KMS-11 (cell line): ENCODE results near the gene MAP1LC3B.
A peak's percentile ranks its signal among the peaks of the same experiment; 100 is the strongest.

Experiments used
- H2AFZ ChIP-seq: fragments of 200-600 bp; sonication (generic); 2 replicates; pipeline ENCODE4 v1.6.1; 2016; ENCODE audit warnings: antibody characterized with exemption, mixed run types, low read depth
- H3K27ac ChIP-seq: fragments of 200-600 bp; sonication (generic); 2 replicates; pipeline ENCODE4 v1.6.1; 2016; ENCODE audit warnings: mild to moderate bottlenecking, mixed run types
- H3K27me3 ChIP-seq: fragments of 200-600 bp; sonication (generic); 2 replicates; pipeline ENCODE4 v1.6.1; 2017; ENCODE audit warnings: mild to moderate bottlenecking, low read depth, mixed run types, moderate library complexity; ENCODE audit not compliant: insufficient read depth
- H3K36me3 ChIP-seq: fragments of 200-600 bp; sonication (generic); 2 replicates; pipeline ENCODE4 v1.6.1; 2017; ENCODE audit warnings: mild to moderate bottlenecking, mixed run types; ENCODE audit not compliant: insufficient read depth
- H3K4me1 ChIP-seq: fragments of 200-600 bp; sonication (generic); 2 replicates; pipeline ENCODE4 v1.6.1; 2016; ENCODE audit warnings: mild to moderate bottlenecking, low read depth, mixed run types; ENCODE audit not compliant: poor library complexity, severe bottlenecking
- H3K4me2 ChIP-seq: fragments of 200-600 bp; sonication (generic); 2 replicates; pipeline ENCODE4 v1.7.0; 2016; ENCODE audit warnings: mild to moderate bottlenecking, mixed run types
- H3K4me3 ChIP-seq: fragments of 200-600 bp; sonication (generic); IDR thresholded peaks from 2 replicates; pipeline ENCODE4 v1.6.1; 2017; ENCODE audit warnings: low read depth, low read length, mixed read lengths; ENCODE audit not compliant: insufficient read depth
- H3K79me2 ChIP-seq: fragments of 200-600 bp; sonication (generic); 2 replicates; pipeline ENCODE4 v1.6.1; 2016; ENCODE audit warnings: low read depth, mixed run types; ENCODE audit not compliant: insufficient read depth
- H3K9ac ChIP-seq: fragments of 200-600 bp; sonication (generic); 2 replicates; pipeline ENCODE4 v1.6.1; 2016; ENCODE audit warnings: mild to moderate bottlenecking, mixed run types
- H4K20me1 ChIP-seq: fragments of 200-600 bp; sonication (generic); 2 replicates; pipeline ENCODE4 v1.6.1; 2016; ENCODE audit warnings: mild to moderate bottlenecking, mixed run types; ENCODE audit not compliant: insufficient read depth
- TF ChIP-seq, protein P1 (sequence below): fragments of 200-600 bp; sonication (generic); conservative IDR thresholded peaks from 2 replicates; pipeline ENCODE4 v1.6.1; 2017; ENCODE audit warnings: low read depth, mild to moderate bottlenecking, antibody characterized with exemption, low read length, moderate library complexity, mixed read lengths

MAP1LC3B gene

GRCh38 chr16:87417528-87417910 is 25.4 kb downstream of the MAP1LC3B start:
- Histone ChIP-seq H3K79me2 (no peaks in the 10 kb centered on the region), H3K27ac (no peak overlapping the region), H3K4me2 (no peak overlapping the region), H3K4me1 (no peaks in the 10 kb centered on the region), H4K20me1 (no peaks in the 10 kb centered on the region), H3K36me3 (no peaks in the 10 kb centered on the region; the same call in 1 of the 2 replicates), H2AFZ (no peak overlapping the region), H3K27me3 (no peaks in the 10 kb centered on the region), H3K4me3 (no peak overlapping the region), H3K9ac (no peak overlapping the region)
- TF ChIP-seq, protein P1, sequence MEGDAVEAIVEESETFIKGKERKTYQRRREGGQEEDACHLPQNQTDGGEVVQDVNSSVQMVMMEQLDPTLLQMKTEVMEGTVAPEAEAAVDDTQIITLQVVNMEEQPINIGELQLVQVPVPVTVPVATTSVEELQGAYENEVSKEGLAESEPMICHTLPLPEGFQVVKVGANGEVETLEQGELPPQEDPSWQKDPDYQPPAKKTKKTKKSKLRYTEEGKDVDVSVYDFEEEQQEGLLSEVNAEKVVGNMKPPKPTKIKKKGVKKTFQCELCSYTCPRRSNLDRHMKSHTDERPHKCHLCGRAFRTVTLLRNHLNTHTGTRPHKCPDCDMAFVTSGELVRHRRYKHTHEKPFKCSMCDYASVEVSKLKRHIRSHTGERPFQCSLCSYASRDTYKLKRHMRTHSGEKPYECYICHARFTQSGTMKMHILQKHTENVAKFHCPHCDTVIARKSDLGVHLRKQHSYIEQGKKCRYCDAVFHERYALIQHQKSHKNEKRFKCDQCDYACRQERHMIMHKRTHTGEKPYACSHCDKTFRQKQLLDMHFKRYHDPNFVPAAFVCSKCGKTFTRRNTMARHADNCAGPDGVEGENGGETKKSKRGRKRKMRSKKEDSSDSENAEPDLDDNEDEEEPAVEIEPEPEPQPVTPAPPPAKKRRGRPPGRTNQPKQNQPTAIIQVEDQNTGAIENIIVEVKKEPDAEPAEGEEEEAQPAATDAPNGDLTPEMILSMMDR = no peak

DNA sequence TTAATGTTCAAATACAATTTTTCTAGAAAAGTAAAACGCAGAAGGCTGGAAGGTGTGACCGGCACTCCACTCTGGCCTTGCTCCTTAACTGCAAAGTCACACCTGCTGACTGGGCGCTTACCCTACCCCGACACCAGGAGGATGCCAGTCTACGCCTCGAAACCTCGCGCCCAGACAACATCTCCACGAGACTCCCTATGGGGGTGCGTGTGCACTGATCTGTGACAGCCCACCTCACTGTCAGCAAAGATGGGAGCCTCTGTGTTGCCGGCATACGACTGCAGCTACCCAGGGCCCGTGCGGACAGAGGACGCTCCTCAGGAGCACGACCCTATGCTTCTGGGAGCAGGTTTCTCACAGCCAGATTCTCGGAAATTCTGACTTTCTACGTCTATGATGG is 26.1 kb downstream of the MAP1LC3B start:
- Histone ChIP-seq H3K79me2 (no peaks in the 10 kb centered on the region), H3K4me1 (no peaks in the 10 kb centered on the region), H3K27ac (no peak overlapping the region), H3K36me3 (no peaks in the 10 kb centered on the region; the same call in 1 of the 2 replicates), H3K27me3 (no peaks in the 10 kb centered on the region), H3K4me3 (no peak overlapping the region), H4K20me1 (no peaks in the 10 kb centered on the region), H2AFZ (no peak overlapping the region), H3K4me2 (no peak overlapping the region), H3K9ac (no peak overlapping the region)
- TF ChIP-seq, protein P1 = no peak

- Histone ChIP-seq H4K20me1 (no peaks in the 10 kb centered on the region), H2AFZ (no peak overlapping the region), H3K4me3 (no peak overlapping the region), H3K27me3 (no peaks in the 10 kb centered on the region), H3K27ac (no peak overlapping the region), H3K4me2 (no peak overlapping the region), H3K36me3 (no peaks in the 10 kb centered on the region; the same call in 1 of the 2 replicates), H3K79me2 (no peaks in the 10 kb centered on the region), H3K4me1 (no peaks in the 10 kb centered on the region), H3K9ac (no peak overlapping the region)
- TF ChIP-seq, protein P1 = no peak
Observed at GRCh38 chr16:87418644-87419043, 26.5 kb downstream of the MAP1LC3B start.

DNA sequence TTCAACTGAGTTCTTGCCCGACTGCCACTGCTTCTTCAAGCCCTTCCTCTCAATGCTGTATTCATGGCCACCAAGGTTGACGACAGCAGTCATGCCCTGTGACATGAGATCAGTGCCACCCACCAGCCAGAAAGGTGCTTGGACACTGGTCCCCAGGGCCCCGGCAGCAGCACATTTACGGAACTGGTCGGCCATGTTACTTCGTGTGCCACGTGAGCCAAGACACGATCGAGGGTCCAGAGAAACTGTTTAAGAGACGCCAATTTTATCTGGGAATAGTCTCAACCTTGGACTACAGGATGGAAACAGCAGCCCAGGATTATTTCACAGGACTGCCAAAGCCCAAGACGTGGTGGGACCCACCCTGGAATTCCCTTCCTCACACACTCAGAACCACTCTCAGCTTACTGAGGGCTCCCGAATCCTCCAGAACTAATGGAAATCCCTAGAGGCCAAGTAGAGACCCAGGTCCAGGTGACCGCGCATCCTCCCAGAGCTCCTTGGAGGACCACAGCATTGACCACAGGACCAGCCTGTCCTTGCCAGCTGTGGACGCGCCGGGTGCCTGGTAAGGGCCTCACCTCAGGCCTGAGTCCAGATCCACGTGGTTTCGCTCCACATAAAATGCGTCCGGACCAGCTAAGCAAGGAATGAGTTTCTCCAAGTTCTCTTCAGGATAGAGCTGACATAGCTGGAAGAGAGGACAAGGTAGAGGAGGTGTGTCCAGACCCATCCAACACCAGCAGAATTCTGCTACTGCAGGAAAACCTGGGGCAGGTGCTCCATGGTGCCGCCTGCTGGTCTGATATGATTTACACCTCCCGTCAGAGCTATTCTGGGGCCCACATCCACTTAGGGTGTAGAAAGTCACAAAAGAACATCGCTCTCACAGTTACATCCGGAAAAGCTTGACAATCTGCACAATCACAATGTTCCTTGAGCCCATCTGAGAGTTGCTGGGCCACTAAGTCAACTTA is 28.2 kb downstream of the MAP1LC3B start:
- Histone ChIP-seq H3K27me3 (no peaks in the 10 kb centered on the region), H2AFZ (no peak overlapping the region), H3K4me1 (no peaks in the 10 kb centered on the region), H3K27ac (no peak overlapping the region), H3K36me3 (no peaks in the 10 kb centered on the region; the same call in 1 of the 2 replicates), H4K20me1 (no peaks in the 10 kb centered on the region), H3K4me3 (no peak overlapping the region), H3K4me2 (no peak overlapping the region), H3K79me2 (no peaks in the 10 kb centered on the region), H3K9ac (no peak overlapping the region)
- TF ChIP-seq, protein P1 = 0 out of 2 replicates have a peak, but pooled peaks have one; percentile 18
